ENCODE data around the gene UGT8.

UGT8 gene

GRCh38 chr4:114694770-114695169 is 96.2 kb downstream of the UGT8 start:
- DNase-seq = peak; percentile 41

- no peak for DNase-seq
Observed at GRCh38 chr4:114698231-114698630, 99.6 kb downstream of the UGT8 start.

GRCh38 chr4:114701491-114701890 is 102.9 kb downstream of the UGT8 start:
- DNase-seq = no peak

DNA sequence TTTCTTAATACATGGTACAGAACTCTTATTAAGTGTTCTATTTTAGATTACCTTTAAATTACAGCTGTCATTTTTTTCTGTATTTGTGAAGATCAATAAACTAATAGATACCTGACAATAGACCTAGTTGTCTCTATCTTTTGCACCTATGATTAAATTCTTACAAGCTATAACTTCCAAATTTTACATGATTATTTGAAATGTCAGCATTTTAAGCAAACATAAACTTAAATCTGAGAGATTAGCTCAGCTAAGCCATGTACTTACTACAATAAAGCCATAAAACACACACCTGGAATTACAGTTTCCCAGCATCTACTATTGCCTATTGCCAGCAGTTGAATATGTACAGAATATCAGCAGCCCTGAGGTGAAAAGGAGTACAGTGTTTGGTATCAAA is 118.8 kb downstream of the UGT8 start:
- no peak for DNase-seq

DNA sequence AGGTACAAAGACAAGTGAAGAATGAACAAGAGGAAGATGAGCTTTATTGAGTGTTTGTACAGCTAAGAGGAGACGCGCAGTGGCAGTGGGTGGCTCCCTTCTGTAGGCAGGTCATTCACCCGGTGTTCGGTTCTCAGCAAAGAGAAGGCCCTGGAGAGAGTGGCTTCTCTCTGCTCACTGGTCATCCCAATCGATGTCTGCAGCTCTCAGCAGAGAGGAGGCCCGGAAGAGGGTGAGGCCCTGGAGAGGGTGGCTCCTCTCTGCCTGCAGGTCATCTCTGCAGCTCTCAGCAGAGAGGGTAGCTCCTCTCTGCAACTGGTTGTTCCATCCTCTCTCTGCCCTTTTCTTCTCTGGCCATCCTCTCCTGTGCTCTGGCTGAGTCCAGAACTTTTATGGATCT is 126.5 kb downstream of the UGT8 start:
- no peak for DNase-seq

GRCh38 chr4:114727461-114727860 is 128.9 kb downstream of the UGT8 start:
- DNase-seq = no peak
